ENCODE measurements around the gene TBPL1. TPM values are rescaled to one million over a fixed set of nuclear protein-coding genes. Genes with fewer than 3 reads are reported as not detected.

TBPL1 gene
- total and polyA plus RNA-seq, 2 of the 8 experiments (the other 6 are each of a cell fraction or from before 2014, with no cell fraction given) = 32.5 to 67.0 TPM

GRCh38 chr6:133989525-133989924 is 36.5 kb downstream of the TBPL1 start:
- no peaks in the 10 kb centered on the region for H3K9me3 ChIP-seq (ENCODE audit: insufficient read depth in 2 of 2, low read depth in 1 of 2, low read length in 1 of 2)
- no peak overlapping the region for H3K56ac ChIP-seq (replicated peaks; ENCODE audit: insufficient read length, low read depth, low read length)
- no peaks in the 10 kb centered on the region for H3K23me2 ChIP-seq (ENCODE audit: low read depth, low read length)
- H3K14ac ChIP-seq (ENCODE audit: insufficient read length) = no peak overlapping the region
- ChIA-PET CTCF (ENCODE audit: partially characterized antibody) (interaction anchor here (0.7 to 4.8 kb wide), 6 partner anchors 10 to 75 kb away, joined by 3 to 22 read pairs (median 4); no protein-coding TSS in a partner anchor), POLR2A (ENCODE audit: partially characterized antibody) (interaction anchor here (2.5 kb wide), 1 partner anchor 8 kb away, joined by 9 read pairs; no protein-coding TSS in a partner anchor)
- no peak overlapping the region for H3K4me3 ChIP-seq (ENCODE audit: extremely low read depth in 1 of 4, insufficient read depth in 2 of 4, low read depth in 3 of 4, low read length in 4 of 4)
- H2BK120ac ChIP-seq (replicated peaks; ENCODE audit: low read depth, low read length) = no peak overlapping the region
- no peak overlapping the region for H3K4me2 ChIP-seq (ENCODE audit: insufficient read depth in 1 of 2, low read depth in 2 of 2, low read length in 2 of 2)
- H3K27me3 ChIP-seq (replicated peaks in 1 of 4; ENCODE audit: control insufficient read depth in 3 of 4, extremely low read depth in 1 of 4, insufficient read depth in 3 of 4, low read length in 3 of 4) = no peaks in the 10 kb centered on the region
- H3K36me3 ChIP-seq (ENCODE audit: control insufficient read depth in 2 of 4, insufficient read depth in 4 of 4, low read length in 3 of 4) = peaks cover 0 to 27% (median 6%) of the 10 kb centered on the region in 4 experiments; a peak in 3 of 8 replicates
- H2BK15ac ChIP-seq (ENCODE audit: low read length) = no peak overlapping the region
- H2BK20ac ChIP-seq (ENCODE audit: low read length) = no peak overlapping the region
- H4K8ac ChIP-seq (ENCODE audit: extremely low read depth, insufficient read depth, low read length) = no peak overlapping the region
- no peak overlapping the region for H2AFZ ChIP-seq (ENCODE audit: low read length)
- WGBS, 2 experiments (ENCODE audit: extremely low coverage in 1 of 2, insufficient coverage in 1 of 2, insufficient read length in 1 of 2, insufficient replicate concordance in 2 of 2, low coverage in 1 of 2, low lambda C conversion rate in 2 of 2, missing lambda C conversion rate in 1 of 2) = 78% methylated on average over 2 of the region's 2 CpGs; no CpG with 5 or more reads in 1 of the 2 experiments
- H3K18ac ChIP-seq (ENCODE audit: extremely low read depth, low read length) = no peak overlapping the region
- DNase-seq (ENCODE audit: low read depth in 1 of 2, low spot score in 2 of 2) (no peak), FAIRE-seq (no peak)
- H4K5ac ChIP-seq (ENCODE audit: insufficient read length, low read depth, low read length) = no peak overlapping the region
- no peak overlapping the region for H3K23ac ChIP-seq (ENCODE audit: insufficient read length)
- H2AK5ac ChIP-seq (ENCODE audit: low read depth, low read length) = no peak overlapping the region
- H4K91ac ChIP-seq (replicated peaks; ENCODE audit: insufficient read length, low read length) = no peak overlapping the region
- H3K4ac ChIP-seq (replicated peaks; ENCODE audit: insufficient read length, low read depth, low read length) = no peak overlapping the region
- H3K79me2 ChIP-seq (ENCODE audit: control insufficient read depth in 1 of 2, insufficient read depth in 2 of 2, low read length in 2 of 2) = no peaks in the 10 kb centered on the region
- H2BK5ac ChIP-seq (ENCODE audit: low read depth, low read length) = no peak overlapping the region
- no peak overlapping the region for H3K27ac ChIP-seq (ENCODE audit: low read depth, low read length)
- no peak overlapping the region for H3K9ac ChIP-seq (replicated peaks in 1 of 4; ENCODE audit: extremely low read depth in 1 of 4, low read depth in 3 of 4, low read length in 3 of 4)
- peaks cover 0 to 6% (median 3%) of the 10 kb centered on the region in 4 experiments; a peak in 2 of 7 replicates for H3K4me1 ChIP-seq (replicated peaks in 1 of 4; ENCODE audit: control insufficient read depth in 3 of 4, insufficient read depth in 4 of 4, low read length in 3 of 4)
- H4K20me1 ChIP-seq (replicated peaks in 1 of 2; ENCODE audit: control insufficient read depth in 1 of 2, insufficient read depth in 2 of 2, low read length in 2 of 2) = no peaks in the 10 kb centered on the region
- H2BK12ac ChIP-seq (ENCODE audit: low read depth, low read length) = no peak overlapping the region
- H3K79me1 ChIP-seq (ENCODE audit: low read depth, low read length) = no peaks in the 10 kb centered on the region; the same call in 1 of the 2 replicates
- TF ChIP-seq POU5F1 (IDR thresholded peaks at IDR 0.05; ENCODE audit: low read depth, low read length) (no peak), TEAD4 (IDR thresholded peaks at IDR 0.05; ENCODE audit: low read depth, low read length) (no peak), CTBP2 (IDR thresholded peaks at IDR 0.05; ENCODE audit: borderline replicate concordance, insufficient read depth, insufficient read length, low read length) (no peak), SP1 (IDR thresholded peaks at IDR 0.05; ENCODE audit: low read depth, low read length) (no peak), RNF2 (IDR thresholded peaks at IDR 0.05; ENCODE audit: borderline replicate concordance, low read depth, low read length, missing control alignments, poor library complexity, severe bottlenecking) (no peak), RXRA (IDR thresholded peaks at IDR 0.05; ENCODE audit: insufficient read depth, low read depth, low read length) (no peak), JUN (IDR thresholded peaks at IDR 0.05; ENCODE audit: low read depth, low read length) (no peak), TBP (IDR thresholded peaks at IDR 0.05; ENCODE audit: low read depth, low read length) (no peak), RBBP5 (IDR thresholded peaks at IDR 0.05; ENCODE audit: borderline replicate concordance, low read depth, low read length) (no peak), GTF2F1 (IDR thresholded peaks at IDR 0.05; ENCODE audit: borderline replicate concordance, low read depth, low read length) (no peak), HDAC2 (IDR thresholded peaks at IDR 0.05; ENCODE audit: borderline replicate concordance in 1 of 2, low read depth in 2 of 2, low read length in 2 of 2) (no peak)
